Measurements from ENCODE around the gene UQCRC1.

UQCRC1 gene

GRCh38 chr3:48599077-48599501 is 10.4 kb downstream of the UQCRC1 start:
- no peak for DNase-seq (ENCODE audit: low spot score)

GRCh38 chr3:48598323-48599076 is 10.9 kb downstream of the UQCRC1 start:
- peak; percentile 55 for DNase-seq (ENCODE audit: low spot score)

DNA sequence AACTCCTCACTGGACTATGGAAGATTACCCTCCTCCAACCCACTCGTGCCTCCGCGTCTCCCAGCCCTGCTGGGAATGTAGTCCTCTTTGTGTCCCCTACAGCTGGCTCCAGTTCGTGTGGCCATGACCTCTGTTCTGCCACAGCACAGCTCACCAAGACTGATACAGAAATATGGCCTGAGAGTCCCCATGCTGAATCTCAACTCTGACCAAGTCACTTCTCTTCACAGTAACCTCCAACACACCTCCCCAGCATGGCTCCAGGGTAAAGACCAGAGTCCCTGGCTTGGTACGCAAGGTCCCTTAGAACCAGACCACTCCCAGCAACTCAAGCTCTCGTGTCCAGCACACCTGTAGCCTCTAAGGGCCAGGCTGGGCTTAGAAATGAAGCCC is 12.0 kb downstream of the UQCRC1 start:
- DNase-seq (ENCODE audit: low spot score): no peak

DNA sequence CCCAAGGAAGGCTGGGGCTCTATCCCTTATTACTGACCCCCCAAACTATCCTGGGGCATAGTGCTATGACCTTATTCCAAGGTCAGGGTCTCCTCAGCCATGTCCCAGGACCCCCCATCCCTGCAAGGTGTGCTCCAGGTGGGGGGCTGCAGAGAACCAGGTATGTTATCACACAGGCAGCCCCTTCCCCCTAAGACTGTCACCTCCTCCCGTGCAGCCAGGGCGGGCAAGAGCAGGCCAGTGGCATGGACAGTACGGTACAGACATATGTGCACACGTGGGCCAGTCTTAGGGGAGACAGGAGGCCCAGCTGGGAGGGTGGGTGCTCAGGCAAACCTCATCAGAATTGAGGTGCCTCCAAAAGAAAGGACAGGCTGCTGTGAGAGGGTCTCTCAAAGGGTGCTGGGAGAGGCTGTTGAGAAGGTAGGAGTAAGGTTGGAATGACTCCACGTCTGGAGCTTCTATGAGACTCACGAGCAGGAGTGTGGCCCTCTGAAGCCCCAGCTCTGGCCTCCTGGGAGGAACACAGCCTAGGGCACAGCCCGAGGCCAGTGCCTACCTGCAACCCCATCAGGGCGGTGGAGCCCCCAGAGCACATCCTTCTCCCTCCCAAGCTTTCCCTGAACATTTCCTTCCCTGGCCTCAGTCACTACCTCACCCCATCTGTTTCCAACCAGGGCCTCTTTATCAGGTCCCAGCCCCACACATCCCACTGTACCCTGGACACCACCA is 12.6 kb downstream of the UQCRC1 start:
- no peak for DNase-seq (ENCODE audit: low spot score)

DNA sequence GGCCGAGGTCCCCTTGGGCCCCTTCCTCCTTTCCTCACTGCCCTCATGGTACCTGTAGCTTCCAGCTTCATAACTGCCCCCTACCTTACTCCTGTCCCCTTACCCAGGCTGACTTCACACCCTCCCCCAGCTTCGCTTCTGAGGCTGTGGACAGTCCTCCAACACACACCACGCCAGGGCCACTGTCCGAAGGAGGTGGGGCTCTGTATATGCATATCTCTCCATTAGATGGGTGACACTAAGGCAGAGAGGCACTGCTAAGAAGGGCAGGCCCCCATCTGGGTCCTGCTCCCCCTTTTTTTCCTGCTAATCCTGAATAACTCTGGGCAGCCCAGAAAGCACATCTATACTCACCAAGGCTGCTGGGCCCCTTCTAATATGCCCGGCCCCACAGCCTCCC is 13.3 kb downstream of the UQCRC1 start:
- DNase-seq (ENCODE audit: low spot score): no peak

GRCh38 chr3:48595526-48596121 is 13.8 kb downstream of the UQCRC1 start:
- DNase-seq (ENCODE audit: low spot score): peak; percentile 99

GRCh38 chr3:48595075-48595525 is 14.3 kb downstream of the UQCRC1 start, which contains the start of gene COL7A1:
Gene COL7A1, minus strand, starts transcription at chr3:48595329. Its CDS starts 170 bp downstream, at chr3:48595159.
- no peak for DNase-seq (ENCODE audit: low spot score)

- DNase-seq (ENCODE audit: low spot score): peak; percentile 35
These were observed 14.9 kb downstream of the UQCRC1 start for GRCh38 chr3:48594417-48595049.

DNA sequence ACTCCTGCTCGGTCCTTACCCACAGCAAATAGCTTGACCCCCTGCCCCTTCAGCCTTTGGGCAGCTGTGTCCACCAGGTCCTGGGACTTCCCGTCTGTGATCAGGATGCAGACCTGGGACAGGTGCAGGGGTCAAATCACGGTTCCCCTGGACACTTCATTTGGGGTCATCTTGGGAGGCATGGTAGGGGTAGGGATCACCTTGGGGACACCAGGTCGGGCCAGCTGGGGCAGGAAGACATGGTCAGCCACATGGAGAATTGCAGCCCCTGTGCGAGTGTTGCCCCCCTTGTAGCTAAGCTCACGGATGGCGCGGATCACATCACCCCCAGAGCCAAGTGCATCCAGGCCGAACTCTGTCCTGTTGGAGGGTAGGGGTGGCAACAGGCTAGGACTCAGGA is 16.1 kb downstream of the UQCRC1 start:
- DNase-seq (ENCODE audit: low spot score): no peak

DNA sequence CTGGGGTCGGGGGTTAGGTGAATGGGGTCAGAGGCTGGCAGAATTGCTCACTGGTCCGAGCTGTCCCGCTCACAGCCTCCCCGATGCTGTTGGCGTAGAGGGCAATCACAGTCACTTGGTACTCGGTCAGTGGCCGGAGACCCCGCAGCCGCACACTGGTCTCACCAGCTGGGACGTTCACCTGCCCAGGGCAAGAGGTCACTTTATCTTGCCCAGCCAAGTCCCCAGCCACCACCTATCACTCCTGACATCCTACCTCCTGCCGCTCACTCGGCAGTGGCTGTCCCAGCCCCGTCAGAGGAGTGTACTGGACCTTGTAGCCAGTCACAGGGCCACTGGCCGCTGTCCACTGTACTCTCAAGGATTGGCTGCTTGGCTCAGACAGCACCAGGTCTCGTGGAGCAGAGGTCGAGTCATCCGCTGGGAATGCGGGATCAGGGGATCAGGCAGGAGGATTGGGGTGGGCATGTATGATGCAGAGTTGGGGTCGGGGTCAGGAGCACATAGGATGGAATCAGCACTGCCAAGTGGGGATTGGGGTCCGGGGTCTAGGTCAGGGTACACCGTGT is 16.8 kb downstream of the UQCRC1 start:
- DNase-seq (ENCODE audit: low spot score): peak; percentile 42

- no peak for DNase-seq (ENCODE audit: low spot score)
These were observed 17.4 kb downstream of the UQCRC1 start for GRCh38 chr3:48591886-48592518.

DNA sequence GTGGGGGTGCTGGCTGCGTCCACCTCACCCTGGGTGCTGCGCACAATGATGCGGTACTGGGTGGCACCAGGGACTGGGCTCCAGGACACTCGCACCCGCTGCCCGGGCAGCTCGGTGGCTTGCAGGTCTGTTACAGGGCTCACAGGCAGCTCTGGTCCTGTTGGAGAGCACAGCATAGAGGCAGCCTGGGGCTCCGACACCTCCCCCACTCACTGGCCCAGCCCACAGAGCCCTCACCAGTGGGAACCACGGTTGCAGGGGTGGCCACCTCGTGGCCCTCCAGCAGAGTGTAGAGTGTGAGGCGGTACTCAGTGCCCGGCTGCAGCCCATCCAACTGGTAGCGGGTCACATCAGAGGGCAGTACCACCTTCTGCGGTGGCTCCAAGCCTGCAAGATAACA is 18.0 kb downstream of the UQCRC1 start:
- DNase-seq (ENCODE audit: low spot score): no peak

DNA sequence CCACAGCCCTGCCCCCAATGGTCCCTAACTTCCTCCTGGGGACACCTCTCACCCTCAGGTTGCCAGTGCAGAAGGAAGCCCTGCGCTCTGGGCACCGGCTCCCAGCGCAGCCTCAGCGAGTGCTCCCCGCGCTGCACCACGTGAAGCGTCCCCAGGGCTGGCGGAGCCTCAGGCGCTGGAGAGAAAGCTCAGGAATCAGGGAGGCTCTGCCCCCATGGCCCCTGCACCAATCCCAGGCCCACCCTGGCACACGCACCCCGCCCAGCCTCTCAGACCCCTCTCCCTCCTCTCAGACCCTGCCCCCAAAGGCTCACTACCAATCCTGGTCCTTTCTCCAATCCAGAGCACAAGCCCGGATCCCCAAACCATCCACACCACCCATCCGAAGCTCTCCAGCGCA is 21.2 kb downstream of the UQCRC1 start:
- DNase-seq (ENCODE audit: low spot score): no peak

GRCh38 chr3:48587686-48588085 is 21.8 kb downstream of the UQCRC1 start:
- no peak for DNase-seq (ENCODE audit: low spot score)

DNA sequence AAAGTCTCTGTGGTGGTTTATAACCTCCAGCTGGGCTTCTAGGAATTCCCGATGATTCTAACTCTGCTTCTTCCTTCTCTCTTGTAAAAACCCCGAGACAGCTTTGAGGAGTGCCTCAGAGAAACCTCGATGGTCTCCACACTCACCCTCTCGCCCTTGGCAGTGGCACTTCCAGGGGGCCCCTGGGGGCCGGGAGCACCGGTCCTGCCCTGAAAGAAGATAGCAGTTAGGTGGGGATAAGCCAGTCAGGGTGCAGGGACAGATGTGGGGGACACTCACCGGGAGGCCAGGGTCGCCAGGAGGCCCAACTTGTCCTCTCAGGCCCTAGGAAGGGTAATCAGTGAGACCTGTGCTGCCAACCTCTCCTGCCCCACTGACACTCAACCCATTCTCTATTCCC is 24.0 kb downstream of the UQCRC1 start:
- no peak for DNase-seq (ENCODE audit: low spot score)

GRCh38 chr3:48584836-48585235 is 24.6 kb downstream of the UQCRC1 start:
- DNase-seq (ENCODE audit: low spot score): no peak

- DNase-seq (ENCODE audit: low spot score): no peak
These were observed 27.6 kb downstream of the UQCRC1 start for GRCh38 chr3:48581621-48582481.

GRCh38 chr3:48576647-48577046 is 32.8 kb downstream of the UQCRC1 start:
- DNase-seq (ENCODE audit: low spot score): no peak

DNA sequence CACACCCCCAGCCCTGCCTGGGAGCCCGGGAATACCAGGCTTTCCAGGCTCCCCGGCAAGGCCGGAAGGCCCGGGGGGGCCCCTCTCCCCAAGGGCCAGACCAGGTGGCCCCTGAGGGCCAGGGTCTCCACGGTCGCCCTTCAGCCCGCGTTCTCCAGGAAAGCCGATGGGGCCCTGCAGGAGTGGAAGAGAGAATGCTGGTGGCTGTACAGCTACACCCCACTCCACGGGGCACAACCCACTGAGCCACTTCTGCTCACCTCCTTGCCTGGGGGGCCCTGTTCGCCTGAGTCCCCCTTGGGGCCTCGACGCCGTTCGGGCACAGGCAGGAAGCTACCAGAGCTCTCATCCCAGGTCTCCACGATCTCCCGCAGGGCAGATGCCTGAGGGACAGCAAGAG is 34.1 kb downstream of the UQCRC1 start:
- DNase-seq (ENCODE audit: low spot score): no peak

GRCh38 chr3:48573973-48574585 is 35.4 kb downstream of the UQCRC1 start:
- no peak for DNase-seq (ENCODE audit: low spot score)

All from kidney tubule cell (primary cell).